Embryonic facial prominence (tissue), 1 donor: ENCODE results near the gene STX4.

Source experiments
- DNase-seq: peaks from one replicate; pipeline ENCODE4 v3.0.0-alpha.2; 2016; ENCODE audit errors: extremely low spot score

STX4 gene

GRCh38 chr16:31020536-31020935 is 12.8 kb upstream of the STX4 start:
- no peak for DNase-seq

- no peak for DNase-seq
These were observed 10.7 kb upstream of the STX4 start for GRCh38 chr16:31022544-31023251.

GRCh38 chr16:31023252-31023602 is 10.1 kb upstream of the STX4 start:
- no peak for DNase-seq

GRCh38 chr16:31023627-31024226 is 9.6 kb upstream of the STX4 start:
- DNase-seq, result no peak

GRCh38 chr16:31025339-31025738 is 8.0 kb upstream of the STX4 start:
- no peak for DNase-seq

- DNase-seq, result no peak
These were observed 4.1 kb upstream of the STX4 start for GRCh38 chr16:31029272-31029671.

- DNase-seq, result no peak
These were observed 2.1 kb upstream of the STX4 start for GRCh38 chr16:31031276-31031675.

- peak; percentile 56 for DNase-seq
These were observed 543 bp downstream of the STX4 start for GRCh38 chr16:31033709-31034492.

GRCh38 chr16:31036691-31037090 is 3.3 kb downstream of the STX4 start:
- no peak for DNase-seq

- no peak for DNase-seq
These were observed 5.6 kb downstream of the STX4 start for GRCh38 chr16:31038993-31039392.

GRCh38 chr16:31042866-31043265 is 9.5 kb downstream of the STX4 start:
- DNase-seq, result no peak

GRCh38 chr16:31043352-31043751 is 10.0 kb downstream of the STX4 start:
- DNase-seq, result no peak

GRCh38 chr16:31043898-31044481 is 10.6 kb downstream of the STX4 start:
- DNase-seq, result no peak

GRCh38 chr16:31050280-31051030 is 17.1 kb downstream of the STX4 start:
- DNase-seq, result no peak

- DNase-seq, result no peak
These were observed 18.8 kb downstream of the STX4 start for GRCh38 chr16:31052114-31052513.

- DNase-seq, result no peak
These were observed 22.3 kb downstream of the STX4 start for GRCh38 chr16:31055613-31056012.

GRCh38 chr16:31061126-31061812 is 27.9 kb downstream of the STX4 start:
- DNase-seq, result no peak

- no peak for DNase-seq
These were observed 28.6 kb downstream of the STX4 start for GRCh38 chr16:31061813-31062440.

- DNase-seq, result no peak
These were observed 30.1 kb downstream of the STX4 start for GRCh38 chr16:31063495-31063842.

GRCh38 chr16:31063843-31064611 is 30.7 kb downstream of the STX4 start:
- DNase-seq, result no peak
